Coronary artery (tissue), 2 donors: ENCODE measurements around the gene CEP68.
A peak's percentile ranks its signal among the peaks of the same experiment; 100 is the strongest.
"Not testable (repeated sequence)": the region's sequence is repeated elsewhere in the genome, so short reads cannot be mapped to it uniquely, and the experiment has no call there.

Source experiments
- DNase-seq: peaks from one replicate; pipeline ENCODE4 v3.0.0-alpha.2; 2017; ENCODE audit warnings: low spot score
- H3K27ac ChIP-seq, 2 donors: fragments of 200-600 bp; sonication (generic); one replicate each; pipeline ENCODE4 v1.5.1; 2016 to 2019
- H3K4me3 ChIP-seq: fragments of 200-600 bp; sonication (generic); 2 replicates; pipeline ENCODE4 v1.5.1; 2016; ENCODE audit warnings: mild to moderate bottlenecking, moderate library complexity
- CTCF ChIP-seq: fragments of 200-600 bp; sonication (generic); IDR thresholded peaks from one replicate; pipeline ENCODE4 v1.5.1; 2019; ENCODE audit warnings: antibody characterized with exemption

CEP68 gene

GRCh38 chr2:65032019-65032975, 23.9 kb upstream of the CEP68 start:
- no peak for DNase-seq
- no peak overlapping the region for H3K27ac ChIP-seq
- TF ChIP-seq CTCF: no peak
- peak overlapping the region; percentile 10 for H3K4me3 ChIP-seq

GRCh38 chr2:65033178-65033577, 23.0 kb upstream of the CEP68 start:
- Histone ChIP-seq H3K27ac (no peak overlapping the region), H3K4me3 (no peak overlapping the region)
- no peak for TF ChIP-seq CTCF
- DNase-seq: no peak

GRCh38 chr2:65033667-65034066, 22.5 kb upstream of the CEP68 start:
- not testable (repeated sequence) for H3K4me3 ChIP-seq, H3K27ac ChIP-seq, DNase-seq

- no peak overlapping the region for H3K27ac ChIP-seq
- DNase-seq: no peak
- no peak overlapping the region for H3K4me3 ChIP-seq
- no peak for TF ChIP-seq CTCF
Observed at GRCh38 chr2:65035351-65035943, 20.8 kb upstream of the CEP68 start.

- no peak for DNase-seq
- no peak for TF ChIP-seq CTCF
- no peak overlapping the region for H3K4me3 ChIP-seq
- H3K27ac ChIP-seq: no peak overlapping the region
Observed at GRCh38 chr2:65037178-65037577, 19.0 kb upstream of the CEP68 start.

GRCh38 chr2:65039640-65040039, 16.6 kb upstream of the CEP68 start:
- no peak for TF ChIP-seq CTCF
- DNase-seq: no peak
- Histone ChIP-seq H3K27ac (no peak overlapping the region), H3K4me3 (no peak overlapping the region)

- DNase-seq: peak; percentile 87
- Histone ChIP-seq H3K27ac (no peak overlapping the region), H3K4me3 (peak overlapping the region; percentile 54)
- peak; percentile 85 for TF ChIP-seq CTCF
Observed at GRCh38 chr2:65040400-65041261, 15.6 kb upstream of the CEP68 start.
